ENCODE data around the gene MBOAT2.

DNA sequence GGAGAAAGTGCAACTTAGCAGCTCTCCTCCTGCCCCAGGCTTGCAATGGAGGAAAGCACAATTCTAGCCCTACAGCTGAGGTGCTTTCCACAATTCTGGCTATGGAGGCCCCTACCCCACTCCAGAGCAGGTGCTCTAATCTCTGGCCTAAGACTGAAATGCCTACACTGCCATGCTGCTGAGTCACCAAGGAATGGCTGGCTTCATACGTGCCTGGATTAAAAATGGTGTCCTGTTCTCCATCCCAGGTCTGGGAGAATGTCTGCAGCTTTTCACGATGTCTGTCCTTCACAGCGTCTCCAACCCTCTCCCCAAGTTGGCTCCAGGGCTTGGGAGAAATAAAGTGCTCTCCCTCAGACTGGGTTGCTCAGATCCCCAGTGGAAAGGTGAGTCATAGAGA is 48.5 kb downstream of the MBOAT2 start:
- TF ChIP-seq, protein P1, sequence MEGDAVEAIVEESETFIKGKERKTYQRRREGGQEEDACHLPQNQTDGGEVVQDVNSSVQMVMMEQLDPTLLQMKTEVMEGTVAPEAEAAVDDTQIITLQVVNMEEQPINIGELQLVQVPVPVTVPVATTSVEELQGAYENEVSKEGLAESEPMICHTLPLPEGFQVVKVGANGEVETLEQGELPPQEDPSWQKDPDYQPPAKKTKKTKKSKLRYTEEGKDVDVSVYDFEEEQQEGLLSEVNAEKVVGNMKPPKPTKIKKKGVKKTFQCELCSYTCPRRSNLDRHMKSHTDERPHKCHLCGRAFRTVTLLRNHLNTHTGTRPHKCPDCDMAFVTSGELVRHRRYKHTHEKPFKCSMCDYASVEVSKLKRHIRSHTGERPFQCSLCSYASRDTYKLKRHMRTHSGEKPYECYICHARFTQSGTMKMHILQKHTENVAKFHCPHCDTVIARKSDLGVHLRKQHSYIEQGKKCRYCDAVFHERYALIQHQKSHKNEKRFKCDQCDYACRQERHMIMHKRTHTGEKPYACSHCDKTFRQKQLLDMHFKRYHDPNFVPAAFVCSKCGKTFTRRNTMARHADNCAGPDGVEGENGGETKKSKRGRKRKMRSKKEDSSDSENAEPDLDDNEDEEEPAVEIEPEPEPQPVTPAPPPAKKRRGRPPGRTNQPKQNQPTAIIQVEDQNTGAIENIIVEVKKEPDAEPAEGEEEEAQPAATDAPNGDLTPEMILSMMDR (optimal IDR thresholded peaks at IDR 0.05 in 1 of 3, IDR thresholded peaks at IDR 0.05 in 1 of 3, conservative IDR thresholded peaks at IDR 0.05 in 1 of 3; ENCODE audit: extremely low read depth in 1 of 3, insufficient read depth in 2 of 3, low read length in 3 of 3): no peak
- TF ChIP-seq EZH2 (IDR thresholded peaks at IDR 0.05; ENCODE audit: low read length): no peak

Data from keratinocyte (primary cell).